Effector memory CD4-positive, alpha-beta T cell (primary cell): Measurements from ENCODE around the gene LYSMD2.

Source experiments
- DNase-seq, 3 donors: peaks; one replicate each; pipeline ENCODE4 v3.0.0-alpha.2; 2020
- H3K27ac ChIP-seq: 2 replicates; pipeline ENCODE4 v1.7.0; 2013; ENCODE audit warnings: mild to moderate bottlenecking, low read length, moderate library complexity; ENCODE audit not compliant: insufficient read depth, poor library complexity, severe bottlenecking
- H3K27me3 ChIP-seq: replicated peaks from 2 replicates; pipeline ENCODE4 v1.7.0; 2013; ENCODE audit warnings: mild to moderate bottlenecking, low read length; ENCODE audit not compliant: insufficient read depth, control insufficient read depth, poor library complexity, severe bottlenecking
- H3K36me3 ChIP-seq: 2 replicates; pipeline ENCODE4 v1.7.0; 2013; ENCODE audit warnings: mild to moderate bottlenecking, low read length, moderate library complexity; ENCODE audit not compliant: control insufficient read depth, insufficient read depth
- H3K4me1 ChIP-seq: 2 replicates; pipeline ENCODE4 v1.7.0; 2013; ENCODE audit warnings: low read length, mild to moderate bottlenecking; ENCODE audit not compliant: control insufficient read depth, insufficient read depth, poor library complexity, severe bottlenecking
- H3K4me3 ChIP-seq: 2 replicates; pipeline ENCODE4 v1.7.0; 2013; ENCODE audit warnings: low read length, low read depth, mild to moderate bottlenecking; ENCODE audit not compliant: insufficient read depth, poor library complexity, severe bottlenecking
- H3K9me3 ChIP-seq: 2 replicates; pipeline ENCODE4 v1.7.0; 2013; ENCODE audit warnings: mild to moderate bottlenecking, low read length, moderate library complexity; ENCODE audit not compliant: control insufficient read depth

The LYSMD2 gene

GRCh38 chr15:51720201-51720995 lies 17.1 kb downstream of the LYSMD2 start:
- Histone ChIP-seq H3K4me1 (peaks cover 9% of the 10 kb centered on the region), H3K36me3 (peaks cover 11% of the 10 kb centered on the region), H3K9me3 (no peaks in the 10 kb centered on the region), H3K4me3 (no peak overlapping the region), H3K27me3 (no peaks in the 10 kb centered on the region), H3K27ac (no peak overlapping the region)
- DNase-seq, result no peak

- no peak for DNase-seq
- no peaks in the 10 kb centered on the region for H3K4me1 ChIP-seq
- no peak overlapping the region for H3K4me3 ChIP-seq
- H3K27me3 ChIP-seq, result no peaks in the 10 kb centered on the region
- no peaks in the 10 kb centered on the region for H3K9me3 ChIP-seq
- peaks cover 11% of the 10 kb centered on the region for H3K36me3 ChIP-seq
- no peak overlapping the region for H3K27ac ChIP-seq
Measured at GRCh38 chr15:51718746-51719145, 18.7 kb downstream of the LYSMD2 start.

- Histone ChIP-seq H3K36me3 (peaks cover 11% of the 10 kb centered on the region), H3K27me3 (no peaks in the 10 kb centered on the region), H3K9me3 (no peaks in the 10 kb centered on the region), H3K4me3 (no peak overlapping the region), H3K4me1 (no peaks in the 10 kb centered on the region), H3K27ac (no peak overlapping the region)
- no peak for DNase-seq
Measured at GRCh38 chr15:51718219-51718618, 19.2 kb downstream of the LYSMD2 start.

GRCh38 chr15:51714911-51715310 lies 22.5 kb downstream of the LYSMD2 start:
- H3K27me3 ChIP-seq, result no peaks in the 10 kb centered on the region
- no peak for DNase-seq

GRCh38 chr15:51714162-51714561 lies 23.3 kb downstream of the LYSMD2 start:
- Histone ChIP-seq H3K27ac (no peak overlapping the region), H3K27me3 (no peaks in the 10 kb centered on the region)

More at GRCh38 chr15:51714911-51715310, 22.5 kb downstream of the LYSMD2 start:
- Histone ChIP-seq H3K9me3 (no peaks in the 10 kb centered on the region), H3K36me3 (no peaks in the 10 kb centered on the region), H3K4me1 (no peaks in the 10 kb centered on the region), H3K4me3 (no peak overlapping the region), H3K27ac (no peak overlapping the region)

GRCh38 chr15:51709031-51709430 lies 28.4 kb downstream of the LYSMD2 start:
- Histone ChIP-seq H3K36me3 (no peaks in the 10 kb centered on the region), H3K4me3 (no peak overlapping the region), H3K9me3 (no peaks in the 10 kb centered on the region), H3K27ac (no peak overlapping the region), H3K4me1 (no peaks in the 10 kb centered on the region), H3K27me3 (no peaks in the 10 kb centered on the region)
- DNase-seq, result no peak

More at GRCh38 chr15:51714162-51714561, 23.3 kb downstream of the LYSMD2 start:
- DNase-seq, result no peak
- Histone ChIP-seq H3K36me3 (no peaks in the 10 kb centered on the region), H3K9me3 (no peaks in the 10 kb centered on the region), H3K4me3 (no peak overlapping the region), H3K4me1 (no peaks in the 10 kb centered on the region)

GRCh38 chr15:51708013-51708412 lies 29.4 kb downstream of the LYSMD2 start:
- H3K4me3 ChIP-seq, result no peak overlapping the region
- DNase-seq, result no peak
- H3K9me3 ChIP-seq, result no peaks in the 10 kb centered on the region
- no peaks in the 10 kb centered on the region for H3K4me1 ChIP-seq
- no peaks in the 10 kb centered on the region for H3K36me3 ChIP-seq
- no peaks in the 10 kb centered on the region for H3K27me3 ChIP-seq
- no peak overlapping the region for H3K27ac ChIP-seq

- DNase-seq, result no peak
- no peaks in the 10 kb centered on the region for H3K36me3 ChIP-seq
- no peaks in the 10 kb centered on the region for H3K27me3 ChIP-seq
- H3K27ac ChIP-seq, result no peak overlapping the region
- no peaks in the 10 kb centered on the region for H3K9me3 ChIP-seq
- no peak overlapping the region for H3K4me3 ChIP-seq
- H3K4me1 ChIP-seq, result no peaks in the 10 kb centered on the region
Measured at GRCh38 chr15:51706926-51707608, 30.4 kb downstream of the LYSMD2 start.

GRCh38 chr15:51706291-51706690 lies 31.2 kb downstream of the LYSMD2 start:
- no peak overlapping the region for H3K4me3 ChIP-seq
- no peaks in the 10 kb centered on the region for H3K4me1 ChIP-seq
- H3K27me3 ChIP-seq, result no peaks in the 10 kb centered on the region
- no peak overlapping the region for H3K27ac ChIP-seq
- no peaks in the 10 kb centered on the region for H3K36me3 ChIP-seq
- no peaks in the 10 kb centered on the region for H3K9me3 ChIP-seq
- DNase-seq, result no peak

- no peak for DNase-seq
- no peaks in the 10 kb centered on the region for H3K36me3 ChIP-seq
- no peak overlapping the region for H3K4me3 ChIP-seq
- no peaks in the 10 kb centered on the region for H3K9me3 ChIP-seq
- H3K4me1 ChIP-seq, result no peaks in the 10 kb centered on the region
- H3K27ac ChIP-seq, result no peak overlapping the region
- no peaks in the 10 kb centered on the region for H3K27me3 ChIP-seq
Measured at GRCh38 chr15:51702710-51703109, 34.7 kb downstream of the LYSMD2 start.
